Measurements from ENCODE around the gene TMPRSS7. TPM values are rescaled to one million over a fixed set of nuclear protein-coding genes. Genes with fewer than 3 reads are reported as not detected.

Gene TMPRSS7
- polyA plus RNA-seq, 1 donor from 2014 or later = 0.52 TPM

DNA sequence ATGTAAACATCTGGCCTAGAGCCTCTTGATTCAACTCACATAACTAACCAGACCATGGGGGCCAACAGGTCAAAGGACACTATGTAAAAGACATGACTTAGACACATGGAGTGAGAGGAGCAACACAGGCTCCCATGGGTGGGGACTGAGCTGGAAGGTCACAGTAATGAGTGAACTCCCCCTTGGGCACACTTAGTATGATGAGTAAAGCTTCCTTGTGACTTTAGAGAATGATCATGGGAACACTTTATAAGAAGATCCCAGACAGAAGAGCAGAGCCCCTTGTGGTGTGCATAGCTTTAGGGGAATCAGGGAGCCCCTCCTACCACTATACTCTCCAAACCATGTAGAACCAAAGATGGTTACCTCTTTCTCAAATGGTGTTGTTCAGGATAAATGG lies 88.3 kb downstream of the TMPRSS7 start:
- Histone ChIP-seq H3K27me3 (ENCODE audit: insufficient read depth, low read depth, low read length) (no peaks in the 10 kb centered on the region), H3K9me3 (ENCODE audit: low read length) (no peaks in the 10 kb centered on the region), H3K4me3 (ENCODE audit: low read length) (no peak overlapping the region), H3K4me2 (ENCODE audit: low read length) (no peak overlapping the region), H3K9me2 (ENCODE audit: insufficient read depth, low read length) (no peaks in the 10 kb centered on the region), H3F3A (ENCODE audit: insufficient read depth, low read length, poor library complexity, severe bottlenecking) (no peaks in the 10 kb centered on the region), H2AFZ (ENCODE audit: low read depth, low read length) (no peak overlapping the region), H3K36me3 (ENCODE audit: insufficient read depth, low read length) (no peaks in the 10 kb centered on the region), H4K20me1 (ENCODE audit: insufficient read depth) (no peaks in the 10 kb centered on the region), H3K79me2 (replicated peaks; ENCODE audit: insufficient read depth, low read length) (no peaks in the 10 kb centered on the region), H3K9ac (ENCODE audit: low read length) (no peak overlapping the region), H3K27ac (ENCODE audit: low read length) (no peak overlapping the region)
- TF ChIP-seq POLR2AphosphoS5 (IDR thresholded peaks at IDR 0.05) (no peak), RAD21 (conservative IDR thresholded peaks at IDR 0.05) (no peak), SMC3 (conservative IDR thresholded peaks at IDR 0.05; ENCODE audit: poor library complexity) (no peak), EZH2 (IDR thresholded peaks at IDR 0.05; ENCODE audit: borderline replicate concordance, insufficient read depth, low read length, poor library complexity, severe bottlenecking) (no peak), TAF1 (IDR thresholded peaks at IDR 0.05; ENCODE audit: low read depth) (no peak), EP300 (conservative IDR thresholded peaks at IDR 0.05; ENCODE audit: poor library complexity, severe bottlenecking) (no peak)
- TF ChIP-seq, protein P1, sequence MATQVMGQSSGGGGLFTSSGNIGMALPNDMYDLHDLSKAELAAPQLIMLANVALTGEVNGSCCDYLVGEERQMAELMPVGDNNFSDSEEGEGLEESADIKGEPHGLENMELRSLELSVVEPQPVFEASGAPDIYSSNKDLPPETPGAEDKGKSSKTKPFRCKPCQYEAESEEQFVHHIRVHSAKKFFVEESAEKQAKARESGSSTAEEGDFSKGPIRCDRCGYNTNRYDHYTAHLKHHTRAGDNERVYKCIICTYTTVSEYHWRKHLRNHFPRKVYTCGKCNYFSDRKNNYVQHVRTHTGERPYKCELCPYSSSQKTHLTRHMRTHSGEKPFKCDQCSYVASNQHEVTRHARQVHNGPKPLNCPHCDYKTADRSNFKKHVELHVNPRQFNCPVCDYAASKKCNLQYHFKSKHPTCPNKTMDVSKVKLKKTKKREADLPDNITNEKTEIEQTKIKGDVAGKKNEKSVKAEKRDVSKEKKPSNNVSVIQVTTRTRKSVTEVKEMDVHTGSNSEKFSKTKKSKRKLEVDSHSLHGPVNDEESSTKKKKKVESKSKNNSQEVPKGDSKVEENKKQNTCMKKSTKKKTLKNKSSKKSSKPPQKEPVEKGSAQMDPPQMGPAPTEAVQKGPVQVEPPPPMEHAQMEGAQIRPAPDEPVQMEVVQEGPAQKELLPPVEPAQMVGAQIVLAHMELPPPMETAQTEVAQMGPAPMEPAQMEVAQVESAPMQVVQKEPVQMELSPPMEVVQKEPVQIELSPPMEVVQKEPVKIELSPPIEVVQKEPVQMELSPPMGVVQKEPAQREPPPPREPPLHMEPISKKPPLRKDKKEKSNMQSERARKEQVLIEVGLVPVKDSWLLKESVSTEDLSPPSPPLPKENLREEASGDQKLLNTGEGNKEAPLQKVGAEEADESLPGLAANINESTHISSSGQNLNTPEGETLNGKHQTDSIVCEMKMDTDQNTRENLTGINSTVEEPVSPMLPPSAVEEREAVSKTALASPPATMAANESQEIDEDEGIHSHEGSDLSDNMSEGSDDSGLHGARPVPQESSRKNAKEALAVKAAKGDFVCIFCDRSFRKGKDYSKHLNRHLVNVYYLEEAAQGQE (IDR thresholded peaks at IDR 0.05; ENCODE audit: borderline replicate concordance) = no peak

DNA sequence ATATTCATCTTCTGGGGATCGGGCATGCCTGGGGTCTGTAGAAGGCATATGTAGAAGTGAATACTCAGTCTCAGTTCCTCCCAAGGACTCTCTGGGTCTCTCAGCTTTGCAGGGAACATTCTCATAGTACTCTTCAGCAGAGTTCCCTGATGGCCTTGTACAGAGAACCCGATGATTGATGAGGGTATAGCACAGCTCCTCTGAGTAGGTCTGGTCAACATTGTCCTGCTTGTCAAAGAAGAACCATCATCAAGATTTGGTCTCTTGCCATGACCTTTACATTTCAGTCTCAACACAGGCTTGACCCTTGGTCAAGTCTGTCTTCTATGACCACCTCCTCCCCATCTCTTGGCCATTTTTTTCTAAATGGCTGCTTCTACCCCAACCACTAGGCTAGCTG lies 89.0 kb downstream of the TMPRSS7 start:
- Histone ChIP-seq H3K9ac (ENCODE audit: low read length) (no peak overlapping the region), H3K4me2 (ENCODE audit: low read length) (no peak overlapping the region)
- no peak for TF ChIP-seq POLR2AphosphoS5 (IDR thresholded peaks at IDR 0.05)

DNA sequence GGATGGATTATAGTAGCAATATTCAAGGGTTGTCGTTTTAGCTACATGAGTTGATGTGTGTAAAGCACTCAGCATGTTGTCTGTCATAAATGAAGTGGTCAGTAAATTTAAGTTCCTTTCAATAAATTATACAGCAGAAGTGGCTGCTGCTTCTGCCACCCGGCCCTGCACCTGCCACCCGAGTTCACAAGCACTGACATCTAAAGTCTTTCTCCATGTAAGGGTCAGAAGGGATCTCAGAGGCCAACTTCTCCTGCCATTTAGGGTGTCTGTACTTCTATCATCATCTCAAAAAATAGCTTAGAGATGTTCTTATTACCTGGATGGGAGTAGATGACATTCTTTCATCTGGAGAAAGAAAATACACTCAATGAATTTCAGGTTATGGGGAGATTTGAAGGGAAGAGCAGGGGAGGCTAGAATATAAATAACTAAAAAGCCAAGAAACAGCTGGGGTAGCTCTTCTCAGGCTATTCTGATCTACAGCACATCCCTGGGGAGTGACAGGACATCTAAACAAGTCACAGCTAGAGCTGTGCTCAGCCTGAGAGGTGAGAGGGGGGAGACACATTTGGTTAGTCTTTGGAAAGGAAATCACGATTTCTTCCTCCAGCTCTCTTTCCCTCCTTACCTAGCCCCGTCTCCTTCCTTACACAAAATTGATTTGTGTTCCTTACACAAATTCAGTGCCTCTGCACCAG lies 90.5 kb downstream of the TMPRSS7 start:
- Histone ChIP-seq H3K9ac (ENCODE audit: low read length) (no peak overlapping the region), H3K4me2 (ENCODE audit: low read length) (no peak overlapping the region), H3K79me2 (replicated peaks; ENCODE audit: insufficient read depth, low read length) (no peaks in the 10 kb centered on the region), H2AFZ (ENCODE audit: low read depth, low read length) (no peak overlapping the region), H3K4me3 (ENCODE audit: low read length) (no peak overlapping the region), H3K27me3 (ENCODE audit: insufficient read depth, low read depth, low read length) (no peaks in the 10 kb centered on the region), H3K9me2 (ENCODE audit: insufficient read depth, low read length) (no peaks in the 10 kb centered on the region), H4K20me1 (ENCODE audit: insufficient read depth) (no peaks in the 10 kb centered on the region), H3F3A (ENCODE audit: insufficient read depth, low read length, poor library complexity, severe bottlenecking) (no peaks in the 10 kb centered on the region), H3K27ac (ENCODE audit: low read length) (no peak overlapping the region), H3K9me3 (ENCODE audit: low read length) (no peaks in the 10 kb centered on the region), H3K36me3 (ENCODE audit: insufficient read depth, low read length) (no peaks in the 10 kb centered on the region)
- TF ChIP-seq TAF1 (IDR thresholded peaks at IDR 0.05; ENCODE audit: low read depth) = no peak
- TF ChIP-seq SMC3 (conservative IDR thresholded peaks at IDR 0.05; ENCODE audit: poor library complexity) = no peak
- no peak for TF ChIP-seq EZH2 (IDR thresholded peaks at IDR 0.05; ENCODE audit: borderline replicate concordance, insufficient read depth, low read length, poor library complexity, severe bottlenecking)
- no peak for TF ChIP-seq POLR2AphosphoS5 (IDR thresholded peaks at IDR 0.05)
- no peak for TF ChIP-seq RAD21 (conservative IDR thresholded peaks at IDR 0.05)
- TF ChIP-seq, protein P1 (IDR thresholded peaks at IDR 0.05; ENCODE audit: borderline replicate concordance) = no peak
- TF ChIP-seq EP300 (conservative IDR thresholded peaks at IDR 0.05; ENCODE audit: poor library complexity, severe bottlenecking) = no peak
- no peak for TF ChIP-seq MXI1 (conservative IDR thresholded peaks at IDR 0.05; ENCODE audit: poor library complexity, severe bottlenecking)
- TF ChIP-seq, protein P2, sequence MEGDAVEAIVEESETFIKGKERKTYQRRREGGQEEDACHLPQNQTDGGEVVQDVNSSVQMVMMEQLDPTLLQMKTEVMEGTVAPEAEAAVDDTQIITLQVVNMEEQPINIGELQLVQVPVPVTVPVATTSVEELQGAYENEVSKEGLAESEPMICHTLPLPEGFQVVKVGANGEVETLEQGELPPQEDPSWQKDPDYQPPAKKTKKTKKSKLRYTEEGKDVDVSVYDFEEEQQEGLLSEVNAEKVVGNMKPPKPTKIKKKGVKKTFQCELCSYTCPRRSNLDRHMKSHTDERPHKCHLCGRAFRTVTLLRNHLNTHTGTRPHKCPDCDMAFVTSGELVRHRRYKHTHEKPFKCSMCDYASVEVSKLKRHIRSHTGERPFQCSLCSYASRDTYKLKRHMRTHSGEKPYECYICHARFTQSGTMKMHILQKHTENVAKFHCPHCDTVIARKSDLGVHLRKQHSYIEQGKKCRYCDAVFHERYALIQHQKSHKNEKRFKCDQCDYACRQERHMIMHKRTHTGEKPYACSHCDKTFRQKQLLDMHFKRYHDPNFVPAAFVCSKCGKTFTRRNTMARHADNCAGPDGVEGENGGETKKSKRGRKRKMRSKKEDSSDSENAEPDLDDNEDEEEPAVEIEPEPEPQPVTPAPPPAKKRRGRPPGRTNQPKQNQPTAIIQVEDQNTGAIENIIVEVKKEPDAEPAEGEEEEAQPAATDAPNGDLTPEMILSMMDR (IDR thresholded peaks at IDR 0.05; ENCODE audit: poor library complexity, severe bottlenecking) = no peak

More for the DNA sequence above, 89.0 kb downstream of the TMPRSS7 start:
- no peaks in the 10 kb centered on the region for H3K9me3 ChIP-seq (ENCODE audit: low read length)
- H3K27me3 ChIP-seq (ENCODE audit: insufficient read depth, low read depth, low read length) = no peaks in the 10 kb centered on the region
- H4K20me1 ChIP-seq (ENCODE audit: insufficient read depth) = no peaks in the 10 kb centered on the region
- no peaks in the 10 kb centered on the region for H3K9me2 ChIP-seq (ENCODE audit: insufficient read depth, low read length)
- H3K79me2 ChIP-seq (replicated peaks; ENCODE audit: insufficient read depth, low read length) = no peaks in the 10 kb centered on the region
- H3K27ac ChIP-seq (ENCODE audit: low read length) = no peak overlapping the region
- H3K4me3 ChIP-seq (ENCODE audit: low read length) = no peak overlapping the region
- H2AFZ ChIP-seq (ENCODE audit: low read depth, low read length) = no peak overlapping the region
- H3K36me3 ChIP-seq (ENCODE audit: insufficient read depth, low read length) = no peaks in the 10 kb centered on the region
- H3F3A ChIP-seq (ENCODE audit: insufficient read depth, low read length, poor library complexity, severe bottlenecking) = no peaks in the 10 kb centered on the region
